CD4-positive, alpha-beta T cell (primary cell): ENCODE measurements around the gene OR5V1. TPM values are rescaled to one million over a fixed set of nuclear protein-coding genes. Genes with fewer than 3 reads are reported as not detected.

Experiments
- ATAC-seq: fragments of 200-7000 bp; cut with Tn5 transposase; one replicate; pipeline ENCODE4 v1.10.0; 2022; ENCODE audit warnings: mild to moderate bottlenecking; ENCODE audit not compliant: poor library complexity
- CTCF ChIA-PET: fragments of 350-600 bp; sonication (Branson Sonifier 250); formaldehyde crosslinking; loops from one replicate; lab custom pipeline; 2021; ENCODE audit warnings: antibody characterized with exemption, inconsistent platforms; lab: Charles Lee
- POLR2A ChIA-PET: fragments of 350-600 bp; sonication (Branson Sonifier 250); formaldehyde crosslinking; loops from one replicate; lab custom pipeline; 2021; ENCODE audit warnings: antibody characterized with exemption, inconsistent platforms; lab: Charles Lee
- DNase-seq, 14 experiments: peaks; one replicate each; pipeline ENCODE4 v3.0.0-alpha.2; 2013 to 2020; ENCODE audit warnings: mixed read lengths in 2 of 14
- H3K27ac ChIP-seq, 2 donors: one replicate each; pipeline versions ENCODE4 v1.5.1 to v1.7.0; 2013; ENCODE audit warnings: low read length in 2 of 2, low read depth in 1 of 2, mild to moderate bottlenecking in 1 of 2
- H3K27me3 ChIP-seq, 2 experiments: 1 replicate in 1 of 2; 2 replicates in 1 of 2; pipeline versions ENCODE4 v1.6.1 to v1.7.0; 2013; ENCODE audit warnings: low read length in 2 of 2, control low read depth in 1 of 2, mild to moderate bottlenecking in 1 of 2, moderate library complexity in 1 of 2; ENCODE audit not compliant: insufficient read depth in 2 of 2, control insufficient read depth in 1 of 2
- H3K36me3 ChIP-seq: one replicate; pipeline ENCODE4 v1.6.1; 2013; ENCODE audit warnings: low read length, control low read depth; ENCODE audit not compliant: insufficient read depth
- H3K4me1 ChIP-seq: one replicate; pipeline ENCODE4 v1.6.1; 2013; ENCODE audit warnings: low read length, control low read depth; ENCODE audit not compliant: insufficient read depth
- H3K4me3 ChIP-seq: one replicate; pipeline ENCODE4 v1.5.1; 2013; ENCODE audit warnings: mild to moderate bottlenecking, low read length, moderate library complexity
- H3K9me3 ChIP-seq, 2 experiments: 1 replicate in 1 of 2; 2 replicates in 1 of 2; pipeline versions ENCODE4 v1.6.1 to v1.7.0; 2013; ENCODE audit warnings: low read length in 2 of 2, mild to moderate bottlenecking in 2 of 2, control low read depth in 1 of 2, moderate library complexity in 1 of 2; ENCODE audit not compliant: control insufficient read depth in 1 of 2, insufficient read depth in 1 of 2
- H3K27ac Mint-ChIP-seq: one replicate; pipeline ENCODE4 v1.8.0; 2020; ENCODE audit warnings: mixed read lengths
- H3K27me3 Mint-ChIP-seq: one replicate; pipeline ENCODE4 v1.8.0; 2021; ENCODE audit warnings: mixed read lengths
- H3K36me3 Mint-ChIP-seq: one replicate; pipeline ENCODE4 v1.8.0; 2021; ENCODE audit warnings: low read depth, mixed read lengths
- H3K4me1 Mint-ChIP-seq: one replicate; pipeline ENCODE4 v1.8.0; 2021; ENCODE audit warnings: low read depth, mixed read lengths
- H3K4me3 Mint-ChIP-seq: one replicate; pipeline ENCODE4 v1.8.0; 2020; ENCODE audit warnings: mild to moderate bottlenecking, mixed read lengths
- H3K9me3 Mint-ChIP-seq: one replicate; pipeline ENCODE4 v1.8.0; 2020; ENCODE audit warnings: mixed read lengths
- intact Hi-C, 2 experiments: fragments of 100-400 bp; cut with DNase I in 1 of 2; cut with micrococcal nuclease in 1 of 2; formaldehyde crosslinking; loops; one replicate each; pipeline versions ENCODE4 v1.15.1 to v1.9.0; 2023 to 2025; cut with DNase I, micrococcal nuclease
- polyA plus RNA-seq, 2 donors: library from polyadenylated mRNA; unstranded; fragments of 120-200 nt; gene quantifications; one replicate each; pipeline ENCODE4 v1.2.1, GENCODE V29; 2013
- total RNA-seq, 174 experiments: library from RNA in 2 of 174; stranded (reverse) in 2 of 174; gene quantifications; one replicate each; pipeline ENCODE4 v1.2.3 and lab custom pipeline; 2021 to 2026
- TF ChIP-seq, protein P1 (sequence below): fragments of 200-600 bp; IDR thresholded peaks from one replicate; pipeline ENCODE4 v1.8.0; 2022; ENCODE audit warnings: antibody characterized with exemption, mild to moderate bottlenecking

OR5V1 gene
- total RNA-seq (not detected), total RNA-seq (lab: John Stamatoyannopoulos, UW) (0 to 0.09 (median 0) reads per million in 172 experiments)
- not detected for polyA plus RNA-seq (2013, experiment 1 of 2)
- not detected for polyA plus RNA-seq (2013, experiment 2 of 2)

DNA sequence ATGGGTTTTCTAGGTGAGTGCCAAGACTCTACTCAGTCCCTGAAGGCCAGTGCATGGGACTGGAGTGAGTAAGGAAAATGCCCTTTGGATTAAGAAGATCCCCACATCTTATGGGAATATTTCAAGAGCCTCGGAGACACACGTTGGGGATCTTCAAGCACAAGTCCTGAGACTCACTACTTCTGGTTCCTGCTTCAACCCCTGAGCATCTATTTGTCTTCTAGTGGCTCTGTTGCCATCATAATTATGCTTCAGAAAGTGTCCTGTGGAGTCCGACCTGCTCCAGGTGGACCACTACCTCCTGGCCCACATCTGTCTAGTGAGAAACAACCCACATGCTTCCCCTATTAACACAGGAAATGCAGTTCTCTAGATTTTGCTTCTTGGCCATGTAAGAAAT lies at the start of gene OR5V1:
Gene OR5V1, minus strand, starts transcription at position 101 of the 400 bp plus-strand sequence. CDS start 12,670 bp downstream, outside the sequence.
- no peak for ATAC-seq
- TF ChIP-seq, protein P1, sequence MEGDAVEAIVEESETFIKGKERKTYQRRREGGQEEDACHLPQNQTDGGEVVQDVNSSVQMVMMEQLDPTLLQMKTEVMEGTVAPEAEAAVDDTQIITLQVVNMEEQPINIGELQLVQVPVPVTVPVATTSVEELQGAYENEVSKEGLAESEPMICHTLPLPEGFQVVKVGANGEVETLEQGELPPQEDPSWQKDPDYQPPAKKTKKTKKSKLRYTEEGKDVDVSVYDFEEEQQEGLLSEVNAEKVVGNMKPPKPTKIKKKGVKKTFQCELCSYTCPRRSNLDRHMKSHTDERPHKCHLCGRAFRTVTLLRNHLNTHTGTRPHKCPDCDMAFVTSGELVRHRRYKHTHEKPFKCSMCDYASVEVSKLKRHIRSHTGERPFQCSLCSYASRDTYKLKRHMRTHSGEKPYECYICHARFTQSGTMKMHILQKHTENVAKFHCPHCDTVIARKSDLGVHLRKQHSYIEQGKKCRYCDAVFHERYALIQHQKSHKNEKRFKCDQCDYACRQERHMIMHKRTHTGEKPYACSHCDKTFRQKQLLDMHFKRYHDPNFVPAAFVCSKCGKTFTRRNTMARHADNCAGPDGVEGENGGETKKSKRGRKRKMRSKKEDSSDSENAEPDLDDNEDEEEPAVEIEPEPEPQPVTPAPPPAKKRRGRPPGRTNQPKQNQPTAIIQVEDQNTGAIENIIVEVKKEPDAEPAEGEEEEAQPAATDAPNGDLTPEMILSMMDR: no peak

DNA sequence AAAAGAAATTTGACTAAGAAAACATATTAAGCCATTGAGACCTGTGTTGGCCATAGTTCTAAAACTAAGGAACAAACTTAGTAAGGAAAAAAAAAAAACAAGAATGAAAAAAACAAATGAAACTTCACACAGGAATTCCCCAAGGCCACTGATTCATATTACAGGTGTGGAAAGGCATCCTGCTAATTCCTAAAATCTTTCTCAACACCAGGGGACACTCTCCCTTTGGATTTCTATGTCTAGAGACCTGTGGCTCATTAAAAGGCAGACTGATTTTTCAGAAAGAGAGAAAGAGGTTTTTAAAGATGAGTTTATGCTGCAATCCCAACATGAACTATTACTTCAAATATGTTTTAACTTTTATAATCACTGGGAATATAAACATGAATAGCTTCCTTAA lies 45.9 kb upstream of the OR5V1 start, which contains the start of gene OR12D1:
Gene OR12D1, plus strand, starts transcription at position 341 of the 400 bp plus-strand sequence.
- intact Hi-C loops: no loop called here
- Histone ChIP-seq H3K9me3 (peaks cover 0 to 5% of the 10 kb centered on the region in 2 experiments), H3K36me3 (no peaks in the 10 kb centered on the region), H3K4me3 (no peak within 1 kb of the TSS), H3K27ac (no peak within 1 kb of the TSS), H3K27me3 (peaks cover 7 to 14% of the 10 kb centered on the region in 2 experiments), H3K4me1 (no peaks in the 10 kb centered on the region)
- no peak for ATAC-seq
- Mint-ChIP-seq H3K4me1 (no peaks in the 10 kb centered on the region), H3K9me3 (peaks cover 13% of the 10 kb centered on the region), H3K4me3 (no peak within 1 kb of the TSS), H3K27ac (no peak within 1 kb of the TSS), H3K27me3 (peaks cover 56% of the 10 kb centered on the region), H3K36me3 (no peaks in the 10 kb centered on the region)
- POLR2A ChIA-PET: no interaction called here
- TF ChIP-seq, protein P1: no peak
- CTCF ChIA-PET: no interaction called here
- DNase-seq: no peak

More for the DNA sequence above, at the start of gene OR5V1:
- Histone ChIP-seq H3K4me3 (no peak within 1 kb of the TSS), H3K36me3 (no peaks in the 10 kb centered on the region), H3K27me3 (peaks cover 0 to 18% of the 10 kb centered on the region in 2 experiments), H3K4me1 (no peaks in the 10 kb centered on the region), H3K9me3 (no peaks in the 10 kb centered on the region), H3K27ac (no peak within 1 kb of the TSS)
- ChIA-PET CTCF (no interaction called here), POLR2A (no interaction called here)
- no peak for DNase-seq
- no peak within 1 kb of the TSS for H3K27ac Mint-ChIP-seq
- no peak within 1 kb of the TSS for H3K4me3 Mint-ChIP-seq
- peaks cover 2% of the 10 kb centered on the region for H3K9me3 Mint-ChIP-seq
- H3K36me3 Mint-ChIP-seq: no peaks in the 10 kb centered on the region
- intact Hi-C loops: no loop called here
- peaks cover 53% of the 10 kb centered on the region for H3K27me3 Mint-ChIP-seq
- H3K4me1 Mint-ChIP-seq: no peaks in the 10 kb centered on the region

DNA sequence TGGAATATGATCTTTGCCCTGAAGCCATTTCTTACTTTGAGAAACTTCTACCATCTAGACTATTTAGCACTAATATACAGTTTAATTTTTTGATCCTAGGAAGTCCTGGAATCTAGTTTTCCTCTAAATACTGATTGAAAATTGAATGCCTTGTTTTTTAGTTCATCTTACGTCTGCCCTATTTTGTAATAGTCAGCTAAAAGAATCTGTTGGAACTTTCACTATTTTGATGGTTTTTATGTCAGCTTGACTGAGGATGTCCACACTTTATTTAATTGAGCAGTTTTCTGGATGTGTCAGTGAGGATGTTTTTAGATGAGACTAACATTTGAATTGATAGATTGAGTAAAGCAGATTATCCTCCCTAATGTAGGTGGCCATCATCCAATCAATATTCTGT lies 35.1 kb upstream of the OR5V1 start:
- no peak overlapping the region for H3K4me3 Mint-ChIP-seq
- Histone ChIP-seq H3K9me3 (no peaks in the 10 kb centered on the region), H3K4me1 (no peaks in the 10 kb centered on the region), H3K27me3 (peaks cover 12 to 13% of the 10 kb centered on the region in 2 experiments), H3K4me3 (no peak overlapping the region), H3K36me3 (no peaks in the 10 kb centered on the region), H3K27ac (no peak overlapping the region)
- intact Hi-C loops: no loop called here
- ChIA-PET POLR2A (no interaction called here), CTCF (no interaction called here)
- no peaks in the 10 kb centered on the region for H3K4me1 Mint-ChIP-seq
- TF ChIP-seq, protein P1: no peak
- no peak for ATAC-seq
- H3K27ac Mint-ChIP-seq: no peak overlapping the region
- peaks cover 80% of the 10 kb centered on the region for H3K27me3 Mint-ChIP-seq
- no peaks in the 10 kb centered on the region for H3K36me3 Mint-ChIP-seq
- DNase-seq: no peak
- no peaks in the 10 kb centered on the region for H3K9me3 Mint-ChIP-seq
